MM.1S (cell line): ENCODE data around the gene ARPIN.
"Not testable (repeated sequence)": the region's sequence is repeated elsewhere in the genome, so short reads cannot be mapped to it uniquely, and the experiment has no call there.

Source experiments
- DNase-seq: peaks from one replicate; pipeline ENCODE4 v3.0.0-alpha.2; 2015
- H2AFZ ChIP-seq: fragments of 300-600 bp; sonication (generic); 2 replicates; pipeline ENCODE4 v1.6.0; 2016; ENCODE audit warnings: antibody characterized with exemption, low read length
- H3F3A ChIP-seq: fragments of 300-600 bp; sonication (generic); 2 replicates; pipeline ENCODE4 v1.6.1; 2016; ENCODE audit warnings: mild to moderate bottlenecking, antibody characterized with exemption, low read length, moderate library complexity, mixed read lengths; ENCODE audit not compliant: insufficient read depth
- H3K27ac ChIP-seq: fragments of 300-600 bp; sonication (generic); 2 replicates; pipeline ENCODE4 v1.5.1; 2016; ENCODE audit warnings: mild to moderate bottlenecking, low read length
- H3K27me3 ChIP-seq: fragments of 300-600 bp; sonication (generic); replicated peaks from 2 replicates; pipeline ENCODE4 v1.6.0; 2016; ENCODE audit warnings: low read length; ENCODE audit not compliant: insufficient read depth
- H3K36me3 ChIP-seq: fragments of 300-600 bp; sonication (generic); replicated peaks from 2 replicates; pipeline ENCODE4 v1.6.1; 2016; ENCODE audit warnings: mild to moderate bottlenecking, low read length, mixed read lengths; ENCODE audit not compliant: insufficient read depth
- H3K4me1 ChIP-seq: fragments of 300-600 bp; sonication (generic); 2 replicates; pipeline ENCODE4 v1.6.1; 2016; ENCODE audit warnings: low read length, mixed read lengths
- H3K4me2 ChIP-seq: fragments of 300-600 bp; sonication (generic); 2 replicates; pipeline ENCODE4 v1.6.0; 2016; ENCODE audit warnings: low read depth, low read length
- H3K4me3 ChIP-seq: fragments of 300-600 bp; sonication (generic); 2 replicates; pipeline ENCODE4 v1.5.1; 2016; ENCODE audit warnings: low read length, mixed read lengths
- H3K79me2 ChIP-seq: fragments of 300-600 bp; sonication (generic); 2 replicates; pipeline ENCODE4 v1.6.1; 2016; ENCODE audit warnings: mixed run types, low read length, mixed read lengths
- H3K9ac ChIP-seq: fragments of 300-600 bp; sonication (generic); 2 replicates; pipeline ENCODE4 v1.6.1; 2016; ENCODE audit warnings: low read length, mixed read lengths
- H3K9me2 ChIP-seq: fragments of 300-600 bp; sonication (generic); replicated peaks from 2 replicates; pipeline ENCODE4 v1.6.1; 2016; ENCODE audit warnings: mild to moderate bottlenecking, low read length, mixed read lengths; ENCODE audit not compliant: insufficient read depth
- H3K9me3 ChIP-seq: fragments of 300-600 bp; sonication (generic); replicated peaks from 2 replicates; pipeline ENCODE4 v1.6.1; 2016; ENCODE audit warnings: mild to moderate bottlenecking, low read length, mixed read lengths; ENCODE audit not compliant: insufficient read depth
- H4K20me1 ChIP-seq: fragments of 300-600 bp; sonication (generic); 2 replicates; pipeline ENCODE4 v1.6.1; 2016; ENCODE audit warnings: mild to moderate bottlenecking, low read length, moderate library complexity, mixed read lengths; ENCODE audit not compliant: insufficient read depth
- EZH2 ChIP-seq: fragments of 300-600 bp; sonication (generic); optimal IDR thresholded peaks from 2 replicates; pipeline ENCODE3; 2017; ENCODE audit warnings: low read depth, mild to moderate bottlenecking, antibody characterized with exemption, low read length, mixed read lengths
- EZH2phosphoT487 ChIP-seq: fragments of 300-600 bp; sonication (generic); IDR thresholded peaks from 2 replicates; pipeline ENCODE4 v1.6.1; 2018; ENCODE audit warnings: antibody characterized with exemption, low read length
- TF ChIP-seq, protein P1 (sequence below): fragments of 300-600 bp; sonication (generic); IDR thresholded peaks from 2 replicates; pipeline ENCODE4 v1.5.1; 2016; ENCODE audit warnings: antibody characterized with exemption, low read length, mixed read lengths

The ARPIN gene

DNA sequence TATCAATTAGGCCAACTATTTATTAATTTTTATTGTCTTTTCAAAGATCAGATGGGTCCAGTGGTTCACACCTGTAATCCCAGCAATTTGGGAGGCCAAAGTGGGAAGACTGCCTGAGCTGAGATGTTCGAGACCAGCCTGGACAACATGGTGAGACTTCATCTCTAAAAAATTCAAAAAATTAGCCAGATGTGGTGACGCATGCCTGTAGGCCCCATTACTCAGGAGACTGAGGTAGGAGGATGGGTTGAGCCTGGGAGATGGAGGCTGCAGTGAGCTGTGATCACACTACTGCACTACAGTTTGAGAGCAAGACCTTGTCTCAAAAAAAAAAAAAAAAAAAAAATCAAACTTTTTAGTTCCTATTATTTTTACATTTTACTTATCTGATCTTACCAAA, 27.1 kb downstream of the ARPIN start:
- Histone ChIP-seq H3K4me1 (peaks cover 16% of the 10 kb centered on the region), H3K9me3 (no peaks in the 10 kb centered on the region), H3K79me2 (peaks cover 18% of the 10 kb centered on the region), H3K9ac (no peak overlapping the region), H3K36me3 (no peaks in the 10 kb centered on the region; the same call in 1 of the 2 replicates), H3K9me2 (no peaks in the 10 kb centered on the region), H3K27me3 (no peaks in the 10 kb centered on the region), H4K20me1 (no peaks in the 10 kb centered on the region), H3K4me3 (no peak overlapping the region), H3F3A (peaks cover 6% of the 10 kb centered on the region), H3K4me2 (no peak overlapping the region), H2AFZ (no peak overlapping the region), H3K27ac (no peak overlapping the region)
- TF ChIP-seq, protein P1, sequence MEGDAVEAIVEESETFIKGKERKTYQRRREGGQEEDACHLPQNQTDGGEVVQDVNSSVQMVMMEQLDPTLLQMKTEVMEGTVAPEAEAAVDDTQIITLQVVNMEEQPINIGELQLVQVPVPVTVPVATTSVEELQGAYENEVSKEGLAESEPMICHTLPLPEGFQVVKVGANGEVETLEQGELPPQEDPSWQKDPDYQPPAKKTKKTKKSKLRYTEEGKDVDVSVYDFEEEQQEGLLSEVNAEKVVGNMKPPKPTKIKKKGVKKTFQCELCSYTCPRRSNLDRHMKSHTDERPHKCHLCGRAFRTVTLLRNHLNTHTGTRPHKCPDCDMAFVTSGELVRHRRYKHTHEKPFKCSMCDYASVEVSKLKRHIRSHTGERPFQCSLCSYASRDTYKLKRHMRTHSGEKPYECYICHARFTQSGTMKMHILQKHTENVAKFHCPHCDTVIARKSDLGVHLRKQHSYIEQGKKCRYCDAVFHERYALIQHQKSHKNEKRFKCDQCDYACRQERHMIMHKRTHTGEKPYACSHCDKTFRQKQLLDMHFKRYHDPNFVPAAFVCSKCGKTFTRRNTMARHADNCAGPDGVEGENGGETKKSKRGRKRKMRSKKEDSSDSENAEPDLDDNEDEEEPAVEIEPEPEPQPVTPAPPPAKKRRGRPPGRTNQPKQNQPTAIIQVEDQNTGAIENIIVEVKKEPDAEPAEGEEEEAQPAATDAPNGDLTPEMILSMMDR = no peak
- no peak for TF ChIP-seq EZH2
- TF ChIP-seq EZH2phosphoT487 = no peak
- DNase-seq = no peak

DNA sequence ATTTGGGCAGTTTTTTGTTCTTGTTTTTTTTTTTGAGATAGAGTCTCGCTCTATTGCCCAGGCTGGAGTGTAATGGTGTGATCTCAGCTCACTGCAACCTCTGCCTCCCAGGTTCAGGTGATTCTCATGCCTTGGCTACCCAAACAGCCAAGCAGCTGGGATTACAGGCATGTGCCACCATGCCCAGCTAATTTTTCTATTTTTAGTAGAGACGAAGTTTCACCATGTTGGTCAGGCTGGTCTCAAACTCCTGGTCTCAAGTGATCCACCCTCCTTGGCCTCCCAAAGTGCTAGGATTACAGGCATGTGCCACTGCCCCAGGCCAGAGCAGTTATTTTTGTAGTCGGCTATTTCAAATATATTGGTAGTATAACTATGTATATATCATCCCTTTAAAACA, 27.6 kb downstream of the ARPIN start:
- not testable (repeated sequence) for H3K9me2 ChIP-seq, H3K36me3 ChIP-seq, H4K20me1 ChIP-seq, H3K27me3 ChIP-seq, H3K9ac ChIP-seq, H2AFZ ChIP-seq, H3K4me2 ChIP-seq, H3K27ac ChIP-seq, H3K9me3 ChIP-seq, H3K4me3 ChIP-seq, H3F3A ChIP-seq, DNase-seq
- Histone ChIP-seq H3K79me2 (peaks cover 15% of the 10 kb centered on the region), H3K4me1 (peaks cover 12% of the 10 kb centered on the region; the same call in 1 of the 2 replicates)

DNA sequence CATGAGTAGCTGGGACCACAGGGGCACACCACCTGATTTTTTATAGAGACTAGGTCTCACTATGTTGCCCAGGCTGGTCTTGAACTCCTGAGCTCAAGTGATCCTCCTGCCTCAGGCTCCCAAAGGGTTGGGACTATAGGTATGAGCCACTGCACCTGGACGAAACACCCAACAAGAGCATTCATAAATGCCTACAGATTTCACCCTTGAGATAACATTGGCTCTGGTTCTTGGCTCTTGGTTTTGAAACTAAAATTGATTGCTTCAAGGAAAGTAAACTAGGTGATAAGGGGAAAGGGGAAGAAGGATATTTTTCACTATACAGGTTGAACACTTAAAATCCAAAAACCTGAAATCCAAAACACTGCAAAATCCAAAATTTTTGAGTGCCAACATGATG, 29.2 kb downstream of the ARPIN start:
- Histone ChIP-seq H3K4me1 (peaks cover 6% of the 10 kb centered on the region; the same call in 1 of the 2 replicates), H3K9me3 (no peaks in the 10 kb centered on the region), H3K4me3 (no peak overlapping the region), H4K20me1 (no peaks in the 10 kb centered on the region), H2AFZ (no peak overlapping the region), H3K27ac (no peak overlapping the region), H3K36me3 (no peaks in the 10 kb centered on the region; the same call in 1 of the 2 replicates), H3K4me2 (no peak overlapping the region), H3K79me2 (0 out of 2 replicates have a peak, but pooled peaks cover 3% of the 10 kb centered on the region), H3K9me2 (no peaks in the 10 kb centered on the region), H3K27me3 (no peaks in the 10 kb centered on the region), H3K9ac (no peak overlapping the region), H3F3A (no peaks in the 10 kb centered on the region)
- no peak for DNase-seq
- no peak for TF ChIP-seq EZH2phosphoT487
- no peak for TF ChIP-seq EZH2
- TF ChIP-seq, protein P1 = no peak

DNA sequence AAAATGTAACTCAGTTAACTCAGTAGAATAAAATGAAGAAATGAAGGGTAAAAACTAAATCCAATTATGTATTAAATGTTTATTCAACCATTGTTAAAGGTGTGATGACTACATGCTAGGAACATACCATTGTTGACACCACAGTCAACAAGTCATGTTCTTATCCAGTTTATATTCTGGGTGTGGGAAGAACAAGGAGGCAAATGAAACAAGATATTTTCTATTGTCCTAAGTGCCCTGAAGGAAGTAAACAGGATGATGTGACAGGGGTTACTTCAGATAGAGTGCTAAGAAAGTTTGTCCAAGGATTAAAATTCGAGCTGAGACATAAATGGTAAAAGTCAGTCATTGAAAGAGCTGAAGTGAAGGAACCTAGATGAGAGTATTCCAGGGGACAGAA, 32.0 kb downstream of the ARPIN start:
- no peak overlapping the region for H3K27ac ChIP-seq

More for the DNA sequence above, 32.0 kb downstream of the ARPIN start:
- no peak overlapping the region for H2AFZ ChIP-seq
- H3K27me3 ChIP-seq = no peaks in the 10 kb centered on the region
- H3K9me3 ChIP-seq = no peaks in the 10 kb centered on the region
- no peak overlapping the region for H3K4me2 ChIP-seq
- TF ChIP-seq, protein P1 = no peak
- no peak for TF ChIP-seq EZH2
- H3K9ac ChIP-seq = no peak overlapping the region
- no peaks in the 10 kb centered on the region for H4K20me1 ChIP-seq
- H3F3A ChIP-seq = peaks cover under 1% of the 10 kb centered on the region; the same call in 1 of the 2 replicates
- no peaks in the 10 kb centered on the region for H3K79me2 ChIP-seq
- no peak for DNase-seq
- no peak overlapping the region for H3K4me3 ChIP-seq
- H3K9me2 ChIP-seq = no peaks in the 10 kb centered on the region
- H3K36me3 ChIP-seq = 0 out of 2 replicates have a peak, but pooled peaks cover 4% of the 10 kb centered on the region
- H3K4me1 ChIP-seq = no peaks in the 10 kb centered on the region
